ENCODE data around the gene CNTROB.
"Not testable (repeated sequence)": the region's sequence is repeated elsewhere in the genome, so short reads cannot be mapped to it uniquely, and the experiment has no call there.

Gene CNTROB

GRCh38 chr17:7947651-7948050 is 15.6 kb downstream of the CNTROB start:
- no peak for DNase-seq

GRCh38 chr17:7950578-7950977 is 18.6 kb downstream of the CNTROB start:
- no peak for DNase-seq

GRCh38 chr17:7951143-7951792 is 19.3 kb downstream of the CNTROB start:
- no peak for DNase-seq

GRCh38 chr17:7953266-7953665 is 21.3 kb downstream of the CNTROB start:
- DNase-seq: not testable (repeated sequence)

GRCh38 chr17:7955414-7956227 is 23.6 kb downstream of the CNTROB start:
- no peak for DNase-seq

GRCh38 chr17:7956228-7956965 is 24.4 kb downstream of the CNTROB start:
- DNase-seq: no peak

- DNase-seq: no peak
Observed at GRCh38 chr17:7959503-7960253, 27.7 kb downstream of the CNTROB start.

GRCh38 chr17:7961421-7961820 is 29.4 kb downstream of the CNTROB start:
- no peak for DNase-seq

- DNase-seq: no peak
Observed at GRCh38 chr17:7967751-7968150, 35.7 kb downstream of the CNTROB start.

- DNase-seq: no peak
Observed at GRCh38 chr17:7969433-7969832, 37.4 kb downstream of the CNTROB start.

GRCh38 chr17:7971651-7972050 is 39.6 kb downstream of the CNTROB start:
- DNase-seq: no peak

- DNase-seq: no peak
Observed at GRCh38 chr17:7972131-7972785, 40.3 kb downstream of the CNTROB start.

GRCh38 chr17:7974638-7975131 is 42.7 kb downstream of the CNTROB start:
- DNase-seq: no peak

GRCh38 chr17:7977039-7977438 is 45.0 kb downstream of the CNTROB start:
- DNase-seq: no peak

- DNase-seq: no peak
Observed at GRCh38 chr17:7977805-7978204, 45.8 kb downstream of the CNTROB start.

- no peak for DNase-seq
Observed at GRCh38 chr17:7982173-7982572, 50.2 kb downstream of the CNTROB start.

- DNase-seq: no peak
Observed at GRCh38 chr17:7982666-7983065, 50.7 kb downstream of the CNTROB start.

- DNase-seq: no peak
Observed at GRCh38 chr17:7984904-7985303, 52.9 kb downstream of the CNTROB start.

- no peak for DNase-seq
Observed at GRCh38 chr17:7987112-7987893, 55.3 kb downstream of the CNTROB start.

GRCh38 chr17:7988750-7989178 is 56.8 kb downstream of the CNTROB start:
- peak; percentile 67 for DNase-seq

All from NCI-H2227 treated with DMSO at 0.1 percent for 48 hours (cell line).